Measurements from ENCODE around the gene NSUN2.

DNA sequence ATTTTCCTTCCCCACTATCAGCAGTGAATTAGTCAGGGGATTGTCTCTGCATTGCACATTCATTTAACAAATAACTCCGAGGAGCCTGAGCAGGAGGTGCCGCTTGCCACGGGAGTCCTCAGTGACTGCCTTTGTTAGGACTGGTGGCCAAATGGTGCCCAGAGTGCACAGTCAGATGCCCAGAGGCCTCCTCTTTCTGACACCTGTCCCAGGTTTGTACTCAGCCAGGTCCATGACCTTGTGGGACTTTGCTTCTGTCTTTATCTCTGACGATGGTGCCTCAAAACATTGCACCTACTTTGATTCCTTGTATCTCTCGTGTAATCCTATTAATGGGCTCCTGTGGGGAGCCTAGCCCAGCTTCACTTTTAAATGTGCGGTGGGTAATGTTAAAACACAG lies 4.7 kb upstream of the NSUN2 start:
- TF ChIP-seq, protein P1, sequence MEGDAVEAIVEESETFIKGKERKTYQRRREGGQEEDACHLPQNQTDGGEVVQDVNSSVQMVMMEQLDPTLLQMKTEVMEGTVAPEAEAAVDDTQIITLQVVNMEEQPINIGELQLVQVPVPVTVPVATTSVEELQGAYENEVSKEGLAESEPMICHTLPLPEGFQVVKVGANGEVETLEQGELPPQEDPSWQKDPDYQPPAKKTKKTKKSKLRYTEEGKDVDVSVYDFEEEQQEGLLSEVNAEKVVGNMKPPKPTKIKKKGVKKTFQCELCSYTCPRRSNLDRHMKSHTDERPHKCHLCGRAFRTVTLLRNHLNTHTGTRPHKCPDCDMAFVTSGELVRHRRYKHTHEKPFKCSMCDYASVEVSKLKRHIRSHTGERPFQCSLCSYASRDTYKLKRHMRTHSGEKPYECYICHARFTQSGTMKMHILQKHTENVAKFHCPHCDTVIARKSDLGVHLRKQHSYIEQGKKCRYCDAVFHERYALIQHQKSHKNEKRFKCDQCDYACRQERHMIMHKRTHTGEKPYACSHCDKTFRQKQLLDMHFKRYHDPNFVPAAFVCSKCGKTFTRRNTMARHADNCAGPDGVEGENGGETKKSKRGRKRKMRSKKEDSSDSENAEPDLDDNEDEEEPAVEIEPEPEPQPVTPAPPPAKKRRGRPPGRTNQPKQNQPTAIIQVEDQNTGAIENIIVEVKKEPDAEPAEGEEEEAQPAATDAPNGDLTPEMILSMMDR (IDR thresholded peaks at IDR 0.05; ENCODE audit: extremely low read depth in 1 of 2, insufficient read depth in 1 of 2, low read depth in 1 of 2, low read length in 2 of 2), result no peak
- no peak for TF ChIP-seq POLR2A (IDR thresholded peaks at IDR 0.05; ENCODE audit: low read depth, low read length)
